NCI-H187 (cell line): ENCODE results near the gene LRRC8C.
"Not testable (repeated sequence)": the region's sequence is repeated elsewhere in the genome, so short reads cannot be mapped to it uniquely, and the experiment has no call there.

ENCODE experiments used
- DNase-seq, 2 experiments: peaks; one replicate each; lab custom pipeline; 2025; lab: John Stamatoyannopoulos, UW

Gene LRRC8C

GRCh38 chr1:89607586-89608318 is 25.2 kb upstream of the LRRC8C start:
- DNase-seq, result no peak

GRCh38 chr1:89608319-89608983 is 24.5 kb upstream of the LRRC8C start:
- DNase-seq, result no peak

DNA sequence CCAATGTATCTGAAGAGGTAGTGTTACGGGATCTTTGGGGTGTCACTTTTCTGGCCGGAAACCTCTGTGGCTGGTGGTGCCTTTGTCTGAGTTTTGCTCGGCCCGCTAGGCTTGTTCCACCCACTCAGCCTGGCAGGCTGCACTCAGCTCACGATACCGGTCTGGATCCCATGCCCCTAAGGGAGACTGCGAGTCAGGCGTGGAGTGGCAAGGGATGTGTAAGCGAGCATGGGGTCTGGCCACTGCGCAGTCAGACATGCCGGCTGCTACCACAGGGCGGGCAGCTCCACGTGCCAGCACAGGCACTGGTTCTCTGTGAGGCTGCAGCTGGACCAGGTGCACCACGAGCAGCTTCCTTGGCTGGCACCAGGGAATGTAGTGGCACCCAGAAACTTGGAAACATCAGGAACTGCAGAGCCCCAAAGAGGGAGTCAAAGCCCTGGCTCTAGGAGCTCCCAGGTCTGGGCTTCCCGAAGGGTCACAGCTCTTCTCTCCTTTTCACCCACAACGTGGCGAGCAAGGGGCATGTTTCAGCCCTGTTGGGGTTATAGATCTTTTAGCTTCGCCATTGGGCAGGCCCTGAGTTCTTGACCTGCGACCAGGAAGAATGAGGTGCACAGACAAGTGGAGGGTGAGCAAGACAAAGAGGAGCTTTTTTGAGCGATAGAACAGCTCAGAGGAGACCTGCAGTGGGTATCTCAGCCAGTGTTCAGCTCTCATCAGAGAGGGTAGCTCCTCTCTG is 23.8 kb upstream of the LRRC8C start:
- DNase-seq, result no peak

DNA sequence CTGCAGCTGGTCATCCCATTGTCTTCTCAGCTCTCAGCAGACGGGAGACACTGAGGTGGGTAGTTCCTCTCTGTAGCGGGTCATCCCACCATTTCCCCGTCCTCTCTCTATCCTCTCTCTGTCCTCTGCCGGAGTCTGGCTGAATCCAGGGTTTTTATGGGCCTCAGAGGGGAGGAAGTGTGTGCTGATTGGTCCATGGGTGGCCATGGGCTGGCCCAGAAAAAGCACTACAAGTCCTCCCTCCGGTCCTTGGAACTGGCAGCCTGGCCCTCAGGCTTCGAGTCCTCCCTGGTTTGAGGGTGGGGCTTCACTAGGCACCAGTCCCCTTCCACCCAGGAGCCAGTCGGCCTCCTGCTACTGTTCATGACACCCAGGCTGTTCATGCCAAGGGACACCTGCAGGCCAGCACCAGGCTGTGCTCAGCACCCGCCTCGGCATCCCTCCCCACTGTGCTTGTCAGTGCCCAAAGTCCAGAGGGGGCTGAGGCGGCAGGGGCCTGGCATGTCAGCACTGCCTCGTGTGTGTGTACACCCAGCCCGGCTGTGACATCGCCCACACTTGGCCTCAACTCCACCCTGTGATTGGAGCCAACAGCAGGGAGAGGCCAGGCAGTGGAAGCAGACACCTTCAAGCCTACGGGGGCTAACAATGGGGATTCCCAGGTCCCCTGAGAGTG is 23.0 kb upstream of the LRRC8C start:
- no peak for DNase-seq

- DNase-seq, result no peak
Measured at GRCh38 chr1:89610457-89611011, 22.4 kb upstream of the LRRC8C start.

GRCh38 chr1:89611721-89612120 is 21.2 kb upstream of the LRRC8C start:
- no peak for DNase-seq

DNA sequence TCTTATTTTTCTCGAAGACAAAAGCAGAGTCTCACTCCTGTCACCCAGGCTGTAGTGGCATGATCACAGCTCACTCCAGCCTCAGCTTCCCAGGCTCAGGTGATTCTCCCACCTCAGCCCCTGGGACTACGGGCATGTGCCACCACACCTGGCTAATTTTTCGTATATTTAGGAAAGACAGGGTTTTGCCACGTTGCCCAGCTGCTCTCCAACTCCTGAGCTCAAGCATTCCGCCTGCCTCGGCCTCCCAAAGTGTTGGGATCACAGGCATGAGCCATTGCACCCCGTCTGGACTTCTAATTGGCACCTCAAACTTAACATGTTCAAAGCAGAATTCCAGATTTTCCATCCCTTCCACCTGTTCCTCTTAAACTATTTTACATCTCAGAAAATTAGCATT is 19.0 kb upstream of the LRRC8C start:
- no peak for DNase-seq

- no peak for DNase-seq
Measured at GRCh38 chr1:89615676-89616598, 17.0 kb upstream of the LRRC8C start.

DNA sequence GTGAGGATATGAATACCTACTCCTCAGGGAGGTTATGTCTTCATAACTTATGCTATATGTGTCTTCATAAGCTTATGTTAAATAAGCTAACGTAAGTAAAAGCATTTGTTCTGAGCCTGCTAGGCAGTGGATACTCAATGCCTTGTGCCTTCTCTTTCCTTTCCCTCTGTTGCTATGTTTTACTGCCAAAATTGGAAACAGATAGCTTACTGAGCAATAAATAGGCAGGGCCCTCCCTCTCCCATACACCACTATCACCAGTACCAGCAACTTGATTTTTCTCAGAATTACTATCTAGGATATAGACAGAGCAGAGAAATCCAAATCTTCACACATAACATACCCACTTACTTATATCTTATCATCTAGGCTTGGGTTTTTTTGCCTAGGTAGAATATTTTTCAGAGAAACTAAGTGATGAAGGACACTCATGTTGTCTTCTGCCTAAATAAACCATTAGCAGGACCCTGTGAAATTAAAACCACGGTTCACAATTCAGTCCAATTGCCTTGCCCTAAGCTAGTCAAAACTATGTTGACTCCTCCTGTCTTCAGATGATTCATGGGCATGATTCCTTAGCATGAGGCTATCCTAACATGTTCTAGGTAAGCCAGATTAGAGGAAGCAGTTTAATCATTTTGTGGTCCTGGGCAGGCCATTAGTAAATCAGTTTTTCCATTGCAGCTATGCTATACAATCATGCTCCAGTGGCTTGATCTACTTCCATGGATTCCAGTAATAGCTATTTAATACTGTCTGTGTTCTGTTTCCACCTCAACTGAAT is 15.9 kb upstream of the LRRC8C start:
- DNase-seq, result no peak

DNA sequence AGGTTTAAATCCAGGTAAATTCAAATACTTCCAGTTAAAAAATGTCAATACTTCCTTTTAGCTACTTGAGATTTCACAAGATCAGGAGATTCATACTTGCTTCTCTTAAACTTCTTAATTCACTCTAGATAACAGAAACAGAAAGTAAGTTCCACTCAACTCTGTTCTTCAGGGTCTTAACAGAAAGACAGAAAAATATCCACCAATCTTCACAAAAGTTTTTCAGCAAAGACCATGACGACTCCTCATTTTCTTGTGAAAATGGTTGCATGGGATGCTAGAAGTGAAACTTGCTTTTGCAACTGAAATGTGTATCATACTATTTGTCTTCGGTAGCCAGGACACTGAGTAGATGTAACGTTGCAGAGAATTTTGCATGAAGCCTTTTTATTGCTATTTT is 12.3 kb upstream of the LRRC8C start:
- DNase-seq, result no peak

- DNase-seq, result no peak
Measured at GRCh38 chr1:89622895-89623294, 10.0 kb upstream of the LRRC8C start.

DNA sequence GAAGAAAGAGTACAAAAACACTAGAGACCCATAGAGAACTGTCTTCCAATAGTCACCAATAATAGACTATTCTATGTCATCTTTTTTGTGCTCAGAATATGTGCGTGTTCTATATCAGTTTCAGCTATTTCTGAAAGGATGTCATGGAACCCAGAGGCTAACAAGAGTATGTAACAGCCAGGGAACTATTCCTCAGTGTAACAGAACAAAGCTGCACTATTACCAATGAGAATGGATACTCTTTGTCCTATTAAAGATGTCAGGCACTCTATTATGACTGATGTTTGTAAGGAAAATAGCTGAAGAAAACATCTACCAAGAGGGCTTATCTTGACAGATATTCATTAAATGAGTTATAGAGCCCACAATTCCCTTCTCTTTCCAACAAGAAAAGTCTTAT is 8.6 kb upstream of the LRRC8C start:
- no peak for DNase-seq

- no peak for DNase-seq
Measured at GRCh38 chr1:89624715-89625323, 8.1 kb upstream of the LRRC8C start.

DNA sequence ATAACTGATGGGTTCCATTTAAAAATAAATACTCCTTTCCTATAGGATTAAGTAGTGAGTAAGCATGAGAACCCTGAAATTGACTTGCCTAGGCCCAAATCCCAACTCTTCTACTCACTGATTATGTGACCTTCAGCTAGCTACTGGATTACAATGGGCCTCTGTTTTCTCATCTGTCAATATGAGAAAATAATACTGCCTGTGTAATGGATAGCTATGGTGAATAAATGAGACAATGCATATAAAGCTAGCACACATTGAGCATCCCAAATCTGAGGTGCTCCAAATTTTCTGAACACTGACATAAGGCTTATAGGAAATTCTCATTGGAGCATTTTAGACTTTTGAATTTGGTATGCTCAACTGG is 5.3 kb upstream of the LRRC8C start:
- DNase-seq, result no peak

- no peak for DNase-seq
Measured at GRCh38 chr1:89629146-89629545, 3.8 kb upstream of the LRRC8C start.

GRCh38 chr1:89629600-89629999 is 3.3 kb upstream of the LRRC8C start:
- not testable (repeated sequence) for DNase-seq

DNA sequence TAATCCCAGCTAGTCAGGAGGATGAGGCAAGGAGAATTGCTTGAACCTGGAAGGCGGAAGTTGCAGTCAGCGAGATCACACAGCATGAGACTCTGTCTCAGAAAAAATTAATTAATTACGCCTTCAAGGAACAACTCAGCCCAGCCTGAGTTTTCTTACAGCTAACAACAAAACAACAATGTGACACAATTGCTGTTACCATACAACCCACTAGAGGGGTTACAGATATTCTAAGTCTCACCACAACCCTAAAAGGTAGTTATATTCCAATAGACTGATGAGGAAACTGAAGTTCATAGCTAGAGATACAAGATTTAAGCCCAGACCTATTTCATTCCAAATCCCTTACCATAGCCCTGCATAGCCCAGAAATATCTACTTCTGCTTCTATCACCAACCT is 2.9 kb upstream of the LRRC8C start:
- DNase-seq, result no peak

DNA sequence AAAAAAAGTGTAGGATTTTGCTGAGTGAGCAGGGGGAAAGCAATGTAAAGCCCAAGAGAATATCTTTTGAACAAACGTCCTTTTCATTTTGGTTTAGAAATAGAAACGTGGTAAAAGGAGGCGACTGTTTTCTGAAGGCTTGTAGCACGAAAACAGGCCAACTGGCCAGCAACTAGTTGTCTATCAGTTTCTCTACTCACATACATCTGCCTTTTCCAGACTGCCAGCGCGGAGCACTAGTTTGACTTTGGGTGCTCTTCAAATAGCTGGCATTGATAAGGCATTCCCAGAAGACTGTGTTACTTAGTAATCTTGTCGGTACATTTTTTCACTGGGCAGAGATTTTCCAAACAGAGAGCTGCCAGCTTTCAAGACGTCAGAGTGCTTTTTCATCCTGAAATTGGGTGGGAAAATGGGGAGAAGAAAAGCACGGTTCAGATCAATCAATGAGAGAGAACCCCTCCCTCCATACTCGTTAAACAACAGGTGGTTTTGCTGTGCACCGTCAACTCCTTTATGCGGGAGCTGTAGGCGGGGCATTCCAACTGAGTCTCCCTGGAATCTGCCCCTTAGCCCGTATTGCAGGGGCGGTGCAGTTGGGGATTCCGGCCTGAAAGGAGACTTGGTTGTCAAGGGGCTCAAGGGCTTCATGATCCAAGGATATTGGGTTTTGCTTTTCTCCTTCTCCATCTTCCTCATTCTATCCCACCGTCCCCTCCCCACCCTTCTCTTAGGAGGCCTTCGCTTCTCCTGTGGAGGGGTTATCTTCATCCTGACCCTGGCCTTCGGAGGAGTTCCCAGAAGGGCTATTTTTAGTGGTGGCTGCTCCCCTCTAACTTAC is 884 bp upstream of the LRRC8C start:
- no peak for DNase-seq

- peak in 1 of 2 experiments; percentile 66 for DNase-seq
Measured at GRCh38 chr1:89633248-89633799, 404 bp downstream of the LRRC8C start.
